Naive thymus-derived CD4-positive, alpha-beta T cell (primary cell): ENCODE results near the gene SPNS2. TPM values are rescaled to one million over a fixed set of nuclear protein-coding genes. Genes with fewer than 3 reads are reported as not detected.
A peak's percentile ranks its signal among the peaks of the same experiment; 100 is the strongest.

Experiments used
- ATAC-seq: fragments of 150-1000 bp; cut with Tn5 transposase; 2 replicates; pipeline ENCODE4 v1.10.0; 2021; ENCODE audit warnings: mild to moderate bottlenecking, moderate library complexity
- CTCF ChIA-PET: fragments of 350-600 bp; sonication (Branson Sonifier 250); formaldehyde crosslinking; loops from one replicate; lab custom pipeline; 2021; ENCODE audit warnings: antibody characterized with exemption; lab: Charles Lee
- POLR2A ChIA-PET: fragments of 350-600 bp; sonication (Branson Sonifier 250); formaldehyde crosslinking; loops from one replicate; lab custom pipeline; 2021; ENCODE audit warnings: antibody characterized with exemption, inconsistent platforms; lab: Charles Lee
- DNase-seq, 9 donors: peaks; one replicate each; pipeline versions ENCODE4 v3.0.0 to v3.0.0-alpha.2; 2020 to 2022; ENCODE audit warnings: mixed read lengths in 1 of 9
- H3K27ac ChIP-seq: one replicate; pipeline ENCODE4 v1.7.0; 2013; ENCODE audit warnings: mild to moderate bottlenecking, low read depth, low read length, moderate library complexity
- H3K27me3 ChIP-seq, 2 donors: one replicate each; pipeline ENCODE4 v1.7.0; 2013; ENCODE audit warnings: low read length in 2 of 2, mild to moderate bottlenecking in 2 of 2, moderate library complexity in 2 of 2; ENCODE audit not compliant: control insufficient read depth in 2 of 2, insufficient read depth in 2 of 2
- H3K36me3 ChIP-seq, 3 experiments: 1 replicate in 2 of 3; 2 replicates in 1 of 3; pipeline ENCODE4 v1.7.0; 2013; ENCODE audit warnings: low read length in 3 of 3, mild to moderate bottlenecking in 3 of 3, moderate library complexity in 1 of 3; ENCODE audit not compliant: insufficient read depth in 3 of 3, control insufficient read depth in 2 of 3
- H3K4me1 ChIP-seq, 2 donors: one replicate each; pipeline ENCODE4 v1.7.0; 2013; ENCODE audit warnings: low read length in 2 of 2, mild to moderate bottlenecking in 2 of 2, moderate library complexity in 1 of 2; ENCODE audit not compliant: control insufficient read depth in 2 of 2, insufficient read depth in 2 of 2
- H3K4me3 ChIP-seq: 2 replicates; pipeline ENCODE4 v1.7.0; 2013; ENCODE audit warnings: mild to moderate bottlenecking, low read length
- H3K9me3 ChIP-seq, 3 experiments: 1 replicate in 2 of 3; 2 replicates in 1 of 3; pipeline ENCODE4 v1.7.0; 2013; ENCODE audit warnings: low read length in 3 of 3; ENCODE audit not compliant: control insufficient read depth in 2 of 3
- H3K27ac Mint-ChIP-seq, 9 donors: one replicate each; pipeline ENCODE4 v1.8.0; 2020 to 2022; ENCODE audit warnings: mixed read lengths in 9 of 9, mild to moderate bottlenecking in 8 of 9, moderate library complexity in 5 of 9, inconsistent platforms in 2 of 9
- H3K27me3 Mint-ChIP-seq, 5 donors: one replicate each; pipeline ENCODE4 v1.8.0; 2021 to 2022; ENCODE audit warnings: mixed read lengths in 5 of 5, mild to moderate bottlenecking in 1 of 5
- H3K36me3 Mint-ChIP-seq, 5 donors: one replicate each; pipeline ENCODE4 v1.8.0; 2020 to 2022; ENCODE audit warnings: mixed read lengths in 5 of 5, mild to moderate bottlenecking in 3 of 5, inconsistent platforms in 1 of 5
- H3K4me1 Mint-ChIP-seq, 7 donors: one replicate each; pipeline ENCODE4 v1.8.0; 2020 to 2022; ENCODE audit warnings: mixed read lengths in 7 of 7, mild to moderate bottlenecking in 3 of 7, inconsistent platforms in 1 of 7
- H3K4me3 Mint-ChIP-seq, 10 donors: one replicate each; pipeline ENCODE4 v1.8.0; 2020 to 2022; ENCODE audit warnings: mild to moderate bottlenecking in 10 of 10, mixed read lengths in 10 of 10, moderate library complexity in 6 of 10, inconsistent platforms in 2 of 10
- H3K9me3 Mint-ChIP-seq, 11 donors: one replicate each; pipeline ENCODE4 v1.8.0; 2020 to 2022; ENCODE audit warnings: mixed read lengths in 11 of 11, mild to moderate bottlenecking in 4 of 11, inconsistent platforms in 1 of 11, moderate library complexity in 1 of 11
- intact Hi-C, 2 donors: fragments of 100-400 bp; cut with micrococcal nuclease; formaldehyde crosslinking; loops; one replicate each; pipeline ENCODE4 v1.15.1; 2023
- polyA plus RNA-seq, 2 donors: library from polyadenylated mRNA; unstranded; fragments of 300-500 nt; fragmentation: Illumina TruSeq; gene quantifications; one replicate each; pipeline ENCODE4 v1.2.3, GENCODE V29; 2021
- total RNA-seq, 6 experiments: library from RNA in 5 of 6; stranded (reverse) in 5 of 6; gene quantifications; 1 replicate in 5 of 6; 2 replicates in 1 of 6; pipeline ENCODE4 v1.2.3 and lab custom pipeline; 2021 to 2026

Gene SPNS2
- total and polyA plus RNA-seq, 7 experiments from 2014 or later, result 0.19 to 0.56 (median 0.50) TPM; not detected in 3

DNA sequence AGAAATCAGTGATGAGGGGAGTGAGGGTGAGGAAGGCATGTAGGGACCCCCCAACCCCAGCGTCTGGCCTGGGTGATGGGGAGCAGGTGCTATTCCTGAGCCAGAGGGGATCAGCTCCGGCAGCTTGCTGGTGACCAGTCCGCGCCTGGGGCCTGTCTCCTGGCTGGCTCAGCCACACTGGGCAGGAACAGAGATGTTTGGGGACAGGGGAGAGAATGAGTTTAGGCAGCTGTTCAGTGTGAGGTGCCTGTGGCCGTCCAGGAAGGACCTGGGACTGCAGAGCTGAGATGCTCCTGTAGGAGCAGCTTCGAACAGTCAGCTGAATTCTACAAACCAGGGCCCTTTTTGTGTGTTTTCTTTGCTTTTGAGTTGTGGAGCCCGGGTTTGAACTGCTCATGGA, 23.2 kb upstream of the SPNS2 start:
- intact Hi-C loops, result no loop called here
- Mint-ChIP-seq H3K27me3 (peaks cover 0 to 5% (median 0%) of the 10 kb centered on the region in 5 donors), H3K27ac (no peak overlapping the region), H3K9me3 (no peaks in the 10 kb centered on the region), H3K36me3 (no peaks in the 10 kb centered on the region), H3K4me3 (no peak overlapping the region), H3K4me1 (peaks cover 0 to 10% (median 7%) of the 10 kb centered on the region in 7 donors)
- POLR2A ChIA-PET, result no interaction called here
- H3K36me3 ChIP-seq, result no peaks in the 10 kb centered on the region
- H3K4me3 ChIP-seq, result no peak overlapping the region
- CTCF ChIA-PET, result no interaction called here
- DNase-seq (no peak), ATAC-seq (no peak)
- H3K27ac ChIP-seq, result no peak overlapping the region
- no peaks in the 10 kb centered on the region for H3K27me3 ChIP-seq
- H3K4me1 ChIP-seq, result peaks cover 0 to 5% of the 10 kb centered on the region in 2 donors
- no peaks in the 10 kb centered on the region for H3K9me3 ChIP-seq

DNA sequence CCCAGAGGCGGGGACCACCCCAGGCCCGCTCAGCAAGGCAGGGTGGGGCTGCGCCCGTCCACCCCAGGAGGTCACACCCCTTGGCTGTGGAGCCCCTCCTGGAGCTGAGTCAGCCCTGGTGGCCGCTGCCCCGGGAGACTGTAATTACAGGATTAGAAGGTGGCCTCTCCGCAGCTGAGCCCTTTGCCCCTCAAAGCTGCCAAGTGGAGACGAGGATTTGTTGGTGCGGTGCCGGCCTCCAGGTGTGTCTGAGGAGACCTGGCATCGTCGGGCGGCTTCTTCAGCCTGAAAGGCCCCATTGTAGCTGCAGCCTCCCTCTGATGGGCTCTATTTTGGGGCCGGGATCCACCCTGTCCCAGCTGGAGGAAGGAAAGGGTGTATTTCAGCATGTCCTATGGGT, 22.7 kb upstream of the SPNS2 start:
- H3K9me3 Mint-ChIP-seq, result no peaks in the 10 kb centered on the region
- Histone ChIP-seq H3K36me3 (no peaks in the 10 kb centered on the region), H3K4me3 (no peak overlapping the region), H3K27ac (no peak overlapping the region), H3K4me1 (peaks cover 4 to 11% of the 10 kb centered on the region in 2 donors), H3K9me3 (no peaks in the 10 kb centered on the region), H3K27me3 (no peaks in the 10 kb centered on the region)
- ChIA-PET CTCF (no interaction called here), POLR2A (no interaction called here)
- H3K4me3 Mint-ChIP-seq, result no peak overlapping the region
- no peaks in the 10 kb centered on the region for H3K36me3 Mint-ChIP-seq
- peaks cover 0 to 5% (median 0%) of the 10 kb centered on the region in 5 donors for H3K27me3 Mint-ChIP-seq
- intact Hi-C loops, result no loop called here
- peaks cover 5 to 16% (median 11%) of the 10 kb centered on the region in 7 donors for H3K4me1 Mint-ChIP-seq
- no peak for ATAC-seq
- DNase-seq, result no peak
- no peak overlapping the region for H3K27ac Mint-ChIP-seq

DNA sequence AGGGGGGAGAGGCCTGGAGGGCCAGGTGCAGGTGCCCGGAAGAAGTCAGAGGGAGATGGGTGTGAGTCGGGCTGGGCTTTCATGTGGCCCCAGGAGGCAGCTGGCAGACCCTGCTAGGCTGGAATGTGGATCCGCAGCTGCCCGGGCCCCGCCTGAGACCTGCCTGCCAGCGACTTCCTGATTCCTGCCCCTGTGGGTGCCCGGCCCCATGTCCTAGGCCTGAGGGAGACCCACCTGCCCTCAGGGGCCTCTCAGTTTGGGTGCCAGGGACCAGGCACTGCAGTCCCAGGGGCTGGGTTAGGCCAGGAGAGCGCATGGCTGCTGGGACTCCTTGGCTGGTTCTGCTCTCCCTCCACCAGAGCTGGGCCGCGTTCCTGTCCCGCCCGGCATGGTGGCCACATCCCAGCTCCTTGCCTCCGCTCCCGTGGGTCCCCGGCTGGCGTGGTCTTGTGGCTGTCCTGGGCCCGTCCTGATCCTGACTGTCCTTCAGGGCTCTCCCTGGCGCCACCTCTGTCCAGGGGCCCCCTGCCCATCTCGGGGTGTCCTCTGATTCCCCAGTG, 22.1 kb upstream of the SPNS2 start:
- no peak overlapping the region for H3K4me3 ChIP-seq
- ATAC-seq, result no peak
- Mint-ChIP-seq H3K9me3 (no peaks in the 10 kb centered on the region), H3K27me3 (peaks cover 0 to 5% (median 0%) of the 10 kb centered on the region in 5 donors), H3K36me3 (no peaks in the 10 kb centered on the region), H3K27ac (no peak overlapping the region), H3K4me1 (peaks cover 11 to 22% (median 17%) of the 10 kb centered on the region in 7 donors), H3K4me3 (no peak overlapping the region)
- H3K9me3 ChIP-seq, result no peaks in the 10 kb centered on the region
- POLR2A ChIA-PET, result no interaction called here
- H3K36me3 ChIP-seq, result no peaks in the 10 kb centered on the region
- peaks cover 10 to 17% of the 10 kb centered on the region in 2 donors for H3K4me1 ChIP-seq
- no peak overlapping the region for H3K27ac ChIP-seq
- no peak for DNase-seq
- no peaks in the 10 kb centered on the region for H3K27me3 ChIP-seq
- intact Hi-C loops, result no loop called here
- CTCF ChIA-PET, result no interaction called here

DNA sequence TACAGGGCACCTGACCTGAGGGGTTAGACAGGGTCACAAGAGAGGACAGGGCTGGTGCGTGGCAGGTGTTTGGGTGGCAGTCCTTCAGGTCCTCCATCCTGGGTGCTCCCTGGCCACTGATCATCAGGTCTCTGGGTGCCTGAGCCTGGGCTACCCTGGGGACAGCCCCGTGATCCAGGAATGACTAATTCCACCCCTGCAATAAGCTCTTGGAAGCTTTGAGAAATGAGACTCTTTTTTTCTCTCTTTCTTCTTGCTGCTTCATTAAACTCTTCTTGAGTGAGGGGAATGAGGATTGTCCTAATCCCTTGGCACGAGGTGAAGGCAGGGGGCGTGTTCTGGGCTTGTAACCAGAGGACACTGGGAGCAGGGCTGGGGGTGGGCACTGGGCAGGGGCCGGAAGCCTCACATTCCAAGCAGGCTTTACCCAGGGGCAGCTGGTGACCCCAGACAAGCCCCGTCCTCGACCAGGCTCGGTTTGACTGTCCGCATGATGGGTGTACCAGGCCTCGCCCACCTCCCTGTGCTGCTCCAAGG, 21.4 kb upstream of the SPNS2 start:
- CTCF ChIA-PET, result no interaction called here
- POLR2A ChIA-PET, result no interaction called here
- ATAC-seq, result no peak

DNA sequence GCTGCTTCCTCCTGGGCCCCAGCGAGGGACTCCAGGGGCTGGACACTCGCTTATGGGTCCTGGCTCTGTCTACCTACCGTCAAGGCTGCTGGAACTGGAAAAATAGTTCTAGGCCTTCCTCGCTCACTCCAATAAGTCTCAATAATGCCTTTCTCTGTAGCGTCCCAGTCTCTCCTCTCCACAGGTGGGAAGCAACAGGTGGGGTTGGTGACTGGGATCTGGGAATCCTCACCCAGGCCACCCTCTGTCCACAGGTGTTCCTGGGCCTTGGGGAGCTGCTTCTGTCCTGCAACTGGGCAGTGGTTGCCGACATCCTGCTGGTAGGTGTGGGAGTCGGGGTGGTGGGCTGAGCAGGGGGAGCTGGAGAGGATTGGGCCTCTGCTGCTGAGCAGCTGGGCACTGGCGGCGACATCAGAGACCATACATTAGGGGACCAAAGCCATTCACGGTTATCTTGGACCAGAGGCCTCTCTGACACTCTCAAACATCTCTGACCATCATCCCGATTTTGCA, 20.3 kb upstream of the SPNS2 start:
- Histone ChIP-seq H3K4me1 (peaks cover 15 to 19% of the 10 kb centered on the region in 2 donors), H3K27me3 (no peaks in the 10 kb centered on the region), H3K27ac (no peak overlapping the region), H3K4me3 (no peak overlapping the region), H3K36me3 (no peaks in the 10 kb centered on the region), H3K9me3 (no peaks in the 10 kb centered on the region)
- Mint-ChIP-seq H3K4me1 (peaks cover 13 to 35% (median 29%) of the 10 kb centered on the region in 7 donors), H3K9me3 (no peaks in the 10 kb centered on the region), H3K36me3 (no peaks in the 10 kb centered on the region), H3K27ac (no peak overlapping the region), H3K27me3 (no peaks in the 10 kb centered on the region), H3K4me3 (no peak overlapping the region)
- POLR2A ChIA-PET, result no interaction called here
- ATAC-seq (no peak), DNase-seq (no peak)
- CTCF ChIA-PET, result no interaction called here
- intact Hi-C loops, result no loop called here

More for the DNA sequence above, 21.4 kb upstream of the SPNS2 start:
- Histone ChIP-seq H3K9me3 (no peaks in the 10 kb centered on the region), H3K4me3 (no peak overlapping the region), H3K27ac (no peak overlapping the region), H3K36me3 (no peaks in the 10 kb centered on the region), H3K4me1 (peaks cover 15 to 19% of the 10 kb centered on the region in 2 donors), H3K27me3 (no peaks in the 10 kb centered on the region)
- H3K4me3 Mint-ChIP-seq, result no peak overlapping the region
- DNase-seq, result no peak
- H3K27me3 Mint-ChIP-seq, result peaks cover 0 to 2% (median 0%) of the 10 kb centered on the region in 5 donors
- intact Hi-C loops, result no loop called here
- no peaks in the 10 kb centered on the region for H3K9me3 Mint-ChIP-seq
- no peaks in the 10 kb centered on the region for H3K36me3 Mint-ChIP-seq
- H3K27ac Mint-ChIP-seq, result no peak overlapping the region
- H3K4me1 Mint-ChIP-seq, result peaks cover 14 to 29% (median 24%) of the 10 kb centered on the region in 7 donors

GRCh38 chr17:4479340-4479981, 19.2 kb upstream of the SPNS2 start:
- Histone ChIP-seq H3K27me3 (no peaks in the 10 kb centered on the region), H3K9me3 (no peaks in the 10 kb centered on the region), H3K36me3 (no peaks in the 10 kb centered on the region), H3K4me1 (peaks cover 15 to 20% of the 10 kb centered on the region in 2 donors), H3K27ac (no peak overlapping the region), H3K4me3 (no peak overlapping the region)
- ATAC-seq, result no peak
- intact Hi-C loops, result no loop called here
- Mint-ChIP-seq H3K36me3 (peaks cover 0 to 4% (median 0%) of the 10 kb centered on the region in 5 donors), H3K4me1 (peaks cover 17 to 41% (median 34%) of the 10 kb centered on the region in 7 donors), H3K4me3 (peak overlapping the region in 2 of 10 donors; percentile 23 to 77), H3K9me3 (no peaks in the 10 kb centered on the region), H3K27ac (peak overlapping the region in 5 of 9 donors; percentile 17 to 97 (median 46)), H3K27me3 (no peaks in the 10 kb centered on the region)
- ChIA-PET POLR2A (interaction anchor here (1.2 kb wide), 1 partner anchor 21 kb away, joined by 3 read pairs; no protein-coding TSS in a partner anchor), CTCF (no interaction called here)
- no peak for DNase-seq
